ENCODE measurements around the gene CREBRF.
"Not testable (repeated sequence)": the region's sequence is repeated elsewhere in the genome, so short reads cannot be mapped to it uniquely, and the experiment has no call there.

The CREBRF gene

GRCh38 chr5:173078878-173079277 is 22.7 kb downstream of the CREBRF start:
- no peak for DNase-seq (ENCODE audit: low spot score)

GRCh38 chr5:173089581-173089980 is 33.4 kb downstream of the CREBRF start:
- no peak for DNase-seq (ENCODE audit: low spot score)

- DNase-seq (ENCODE audit: low spot score) = no peak
Observed at GRCh38 chr5:173090639-173091038, 34.5 kb downstream of the CREBRF start.

- DNase-seq (ENCODE audit: low spot score) = no peak
Observed at GRCh38 chr5:173091981-173092380, 35.8 kb downstream of the CREBRF start.

- DNase-seq (ENCODE audit: low spot score) = no peak
Observed at GRCh38 chr5:173093606-173094005, 37.5 kb downstream of the CREBRF start.

- DNase-seq (ENCODE audit: low spot score) = no peak
Observed at GRCh38 chr5:173094012-173094661, 38.0 kb downstream of the CREBRF start.

- no peak for DNase-seq (ENCODE audit: low spot score)
Observed at GRCh38 chr5:173098787-173099186, 42.6 kb downstream of the CREBRF start.

GRCh38 chr5:173099461-173099860 is 43.3 kb downstream of the CREBRF start:
- no peak for DNase-seq (ENCODE audit: low spot score)

GRCh38 chr5:173101245-173101644 is 45.1 kb downstream of the CREBRF start:
- DNase-seq (ENCODE audit: low spot score) = no peak

GRCh38 chr5:173103411-173103810 is 47.3 kb downstream of the CREBRF start:
- DNase-seq (ENCODE audit: low spot score) = peak; percentile 21

- no peak for DNase-seq (ENCODE audit: low spot score)
Observed at GRCh38 chr5:173108914-173109313, 52.8 kb downstream of the CREBRF start.

- no peak for DNase-seq (ENCODE audit: low spot score)
Observed at GRCh38 chr5:173114536-173114935, 58.4 kb downstream of the CREBRF start.

- DNase-seq (ENCODE audit: low spot score) = no peak
Observed at GRCh38 chr5:173119719-173120118, 63.6 kb downstream of the CREBRF start.

- DNase-seq (ENCODE audit: low spot score) = no peak
Observed at GRCh38 chr5:173123416-173123815, 67.3 kb downstream of the CREBRF start.

GRCh38 chr5:173132166-173132565 is 76.0 kb downstream of the CREBRF start:
- not testable (repeated sequence) for DNase-seq (ENCODE audit: low spot score)

GRCh38 chr5:173138707-173139106 is 82.6 kb downstream of the CREBRF start:
- DNase-seq (ENCODE audit: low spot score) = no peak

GRCh38 chr5:173139631-173140030 is 83.5 kb downstream of the CREBRF start:
- no peak for DNase-seq (ENCODE audit: low spot score)

GRCh38 chr5:173140769-173141168 is 84.6 kb downstream of the CREBRF start:
- DNase-seq (ENCODE audit: low spot score) = no peak

GRCh38 chr5:173143567-173143966 is 87.4 kb downstream of the CREBRF start:
- no peak for DNase-seq (ENCODE audit: low spot score)

GRCh38 chr5:173144200-173145176 is 88.3 kb downstream of the CREBRF start, which contains the start of gene BNIP1:
TSS of gene BNIP1 (plus strand) at chr5:173144531. CDS start at chr5:173144546, 15 bp downstream.
- DNase-seq (ENCODE audit: low spot score) = peak; percentile 89

GRCh38 chr5:173148354-173148753 is 92.2 kb downstream of the CREBRF start:
- DNase-seq (ENCODE audit: low spot score) = no peak

- DNase-seq (ENCODE audit: low spot score) = no peak
Observed at GRCh38 chr5:173152547-173152946, 96.4 kb downstream of the CREBRF start.

GRCh38 chr5:173153842-173154241 is 97.7 kb downstream of the CREBRF start:
- DNase-seq (ENCODE audit: low spot score) = no peak

Measured in globus pallidus (tissue), 1 donor.